Osteoblast (primary cell): ENCODE measurements around the gene FAM184A. TPM values are rescaled to one million over a fixed set of nuclear protein-coding genes. Genes with fewer than 3 reads are reported as not detected.
A peak's percentile ranks its signal among the peaks of the same experiment; 100 is the strongest.

Source experiments
- DNase-seq: peaks from one replicate; pipeline ENCODE4 v3.0.0; 2011; ENCODE audit warnings: low spot score, mixed read lengths; ENCODE audit not compliant: insufficient read length; ENCODE audit errors: missing footprints
- H2AFZ ChIP-seq: 2 replicates; pipeline ENCODE4 v1.6.0; 2011; ENCODE audit warnings: mild to moderate bottlenecking, low read length
- H3K27ac ChIP-seq: 2 replicates; pipeline ENCODE4 v1.5.1; 2011; ENCODE audit warnings: mild to moderate bottlenecking, low read depth, low read length, moderate library complexity
- H3K27me3 ChIP-seq: 2 replicates; pipeline ENCODE4 v1.6.0; 2012; ENCODE audit warnings: mild to moderate bottlenecking, control low read depth, inconsistent platforms, low read length, moderate library complexity; ENCODE audit not compliant: insufficient read depth
- H3K36me3 ChIP-seq: 2 replicates; pipeline ENCODE4 v1.5.1; 2011; ENCODE audit warnings: mild to moderate bottlenecking, low read length, control low read depth, moderate library complexity; ENCODE audit not compliant: insufficient read depth
- H3K4me1 ChIP-seq: 2 replicates; pipeline ENCODE4 v1.5.1; 2011; ENCODE audit warnings: mild to moderate bottlenecking, low read length, control low read depth, moderate library complexity; ENCODE audit not compliant: insufficient read depth
- H3K4me2 ChIP-seq: 2 replicates; pipeline ENCODE4 v1.6.0; 2011; ENCODE audit warnings: mild to moderate bottlenecking, low read length; ENCODE audit not compliant: insufficient read depth
- H3K4me3 ChIP-seq: fragments of 200-600 bp; sonication (generic); 3 replicates; pipeline ENCODE4 v1.5.1; 2012; ENCODE audit warnings: mild to moderate bottlenecking, low read length, inconsistent platforms; ENCODE audit not compliant: insufficient read depth
- H3K79me2 ChIP-seq: 2 replicates; pipeline ENCODE4 v1.6.0; 2012; ENCODE audit warnings: mild to moderate bottlenecking, low read length, control low read depth, inconsistent platforms; ENCODE audit not compliant: insufficient read depth
- H3K9me3 ChIP-seq: 2 replicates; pipeline ENCODE4 v1.5.1; 2011; ENCODE audit warnings: low read depth, low read length, control low read depth
- H4K20me1 ChIP-seq: 2 replicates; pipeline ENCODE4 v1.6.0; 2012; ENCODE audit warnings: mild to moderate bottlenecking, low read length, control low read depth; ENCODE audit not compliant: insufficient read depth
- CTCF ChIP-seq: IDR thresholded peaks from 2 replicates; pipeline ENCODE4 v1.5.1; 2011; ENCODE audit warnings: mild to moderate bottlenecking, low read depth, low read length, moderate library complexity; ENCODE audit errors: extremely low read depth
- small RNA-seq: library from RNA; depleted of rRNA; stranded (forward); fragments of <200 nt; gene quantifications from one replicate; pipeline ENCODE3, GENCODE V24; 2012
- total RNA-seq: library from RNA; depleted of rRNA; stranded (reverse); fragments of >200 nt; gene quantifications from 2 replicates; pipeline ENCODE4 v1.2.3, GENCODE V29; 2012

The FAM184A gene
- total RNA-seq, 1 donor = 0.36 TPM

GRCh38 chr6:118914598-118914997 is 163.9 kb downstream of the FAM184A start:
- H3K4me1 ChIP-seq = no peaks in the 10 kb centered on the region
- no peak for TF ChIP-seq CTCF
- no peaks in the 10 kb centered on the region for H3K79me2 ChIP-seq
- H4K20me1 ChIP-seq = no peaks in the 10 kb centered on the region
- no peak overlapping the region for H2AFZ ChIP-seq
- no peak overlapping the region for H3K4me3 ChIP-seq
- no peaks in the 10 kb centered on the region for H3K9me3 ChIP-seq
- no peaks in the 10 kb centered on the region for H3K27me3 ChIP-seq
- peaks cover 35% of the 10 kb centered on the region for H3K36me3 ChIP-seq
- no peak for DNase-seq
- no peak overlapping the region for H3K27ac ChIP-seq
- no peak overlapping the region for H3K4me2 ChIP-seq

DNA sequence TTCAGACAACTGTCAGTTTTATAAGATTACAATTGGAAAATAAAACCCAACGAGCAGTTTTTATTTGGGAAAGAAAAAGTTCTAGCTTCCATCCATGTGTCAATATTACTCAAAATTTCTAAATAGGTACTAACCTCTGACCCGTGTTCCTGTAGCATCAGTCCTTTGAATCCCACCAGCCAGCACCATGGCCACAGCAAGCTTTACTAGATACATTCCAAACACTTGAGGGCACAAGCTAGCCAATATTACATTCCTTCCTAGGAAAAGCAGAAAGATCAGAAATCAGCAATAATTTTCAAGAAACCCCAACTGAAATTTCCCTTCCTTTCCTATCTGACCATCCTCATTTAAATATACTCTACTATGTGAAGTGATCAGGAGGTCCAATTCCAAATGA is 165.3 kb downstream of the FAM184A start:
- no peak overlapping the region for H3K27ac ChIP-seq
- no peaks in the 10 kb centered on the region for H3K9me3 ChIP-seq
- no peaks in the 10 kb centered on the region for H3K27me3 ChIP-seq
- no peak for DNase-seq
- no peaks in the 10 kb centered on the region for H3K79me2 ChIP-seq
- H2AFZ ChIP-seq = no peak overlapping the region
- no peak overlapping the region for H3K4me2 ChIP-seq
- H3K36me3 ChIP-seq = peaks cover 42% of the 10 kb centered on the region
- H3K4me3 ChIP-seq = no peak overlapping the region
- H3K4me1 ChIP-seq = peaks cover 3% of the 10 kb centered on the region
- TF ChIP-seq CTCF = no peak
- H4K20me1 ChIP-seq = no peaks in the 10 kb centered on the region

- Histone ChIP-seq H3K4me2 (no peak overlapping the region), H3K9me3 (no peaks in the 10 kb centered on the region), H4K20me1 (no peaks in the 10 kb centered on the region), H3K4me1 (peaks cover 3% of the 10 kb centered on the region), H3K4me3 (no peak overlapping the region), H2AFZ (no peak overlapping the region), H3K36me3 (peaks cover 47% of the 10 kb centered on the region), H3K27me3 (no peaks in the 10 kb centered on the region), H3K27ac (no peak overlapping the region), H3K79me2 (no peaks in the 10 kb centered on the region)
- TF ChIP-seq CTCF = no peak
- no peak for DNase-seq
Measured at GRCh38 chr6:118912646-118913045, 165.8 kb downstream of the FAM184A start.

Small RNA genes lying within 50 kb of the gene (small RNA-seq; reads per million reads assigned to genes)
- gene MIR548B (1.1 reads per million, percentile 35 among the genes with 10 or more reads in this experiment), gene RF00019 (not detected)

Other genes starting within 250 kb of the FAM184A start
- 15.2 and 16.2 TPM in 2 replicates for gene ASF1A, start 184.5 kb downstream of the FAM184A start, total RNA-seq
- gene MCM9, start 143.5 kb downstream of the FAM184A start, total RNA-seq = 15.2 and 17.1 TPM in 2 replicates